B cell (primary cell): ENCODE measurements around the gene GLMN. TPM values are rescaled to one million over a fixed set of nuclear protein-coding genes. Genes with fewer than 3 reads are reported as not detected.

Experiments used
- ATAC-seq: fragments of 200-7000 bp; cut with Tn5 transposase; one replicate; pipeline ENCODE4 v1.10.0; 2021; ENCODE audit warnings: low read depth, mild to moderate bottlenecking, moderate number of reproducible peaks, moderate library complexity
- CTCF ChIA-PET: fragments of 350-600 bp; sonication (Branson Sonifier 250); formaldehyde crosslinking; loops from one replicate; lab custom pipeline; 2021; ENCODE audit warnings: antibody characterized with exemption, inconsistent platforms; lab: Charles Lee
- POLR2A ChIA-PET: fragments of 350-600 bp; sonication (Branson Sonifier 250); formaldehyde crosslinking; loops from one replicate; lab custom pipeline; 2021; ENCODE audit warnings: antibody characterized with exemption; lab: Charles Lee
- DNase-seq: peaks from one replicate; pipeline ENCODE4 v3.0.0; 2013
- H2AFZ ChIP-seq: 2 replicates; pipeline ENCODE4 v1.6.1; 2012; ENCODE audit warnings: mild to moderate bottlenecking, low read depth, low read length; ENCODE audit not compliant: insufficient read depth, poor library complexity, severe bottlenecking
- H3K27ac ChIP-seq, 2 donors: 1 replicate in 1 of 2; 2 replicates in 1 of 2; pipeline ENCODE4 v1.5.1; 2012 to 2013; ENCODE audit warnings: low read length in 2 of 2, mild to moderate bottlenecking in 2 of 2, moderate library complexity in 1 of 2
- H3K27me3 ChIP-seq, 4 experiments: fragments of 200-600 bp in 1 of 4; sonication (generic) in 1 of 4; replicated peaks in 1 of 4; 1 replicate in 2 of 4; 2 replicates in 2 of 4; pipeline versions ENCODE4 v1.6.1 to v1.7.0; 2013 to 2016; ENCODE audit warnings: low read length in 3 of 4, mild to moderate bottlenecking in 2 of 4, mixed read lengths in 1 of 4, moderate library complexity in 1 of 4; ENCODE audit not compliant: insufficient read depth in 4 of 4, control insufficient read depth in 3 of 4; ENCODE audit errors: control extremely low read depth in 1 of 4
- H3K36me3 ChIP-seq, 2 experiments: replicated peaks in 1 of 2; 1 replicate in 1 of 2; 2 replicates in 1 of 2; pipeline versions ENCODE4 v1.6.1 to v1.7.1; 2013; ENCODE audit warnings: low read length in 1 of 2; ENCODE audit not compliant: insufficient read depth in 2 of 2, control insufficient read depth in 1 of 2; ENCODE audit errors: control extremely low read depth in 1 of 2, extremely low read depth in 1 of 2
- H3K4me1 ChIP-seq, 2 donors: fragments of 200-600 bp in 1 of 2; sonication (generic) in 1 of 2; 1 replicate in 1 of 2; 2 replicates in 1 of 2; pipeline versions ENCODE4 v1.5.1 to v1.6.1; 2013 to 2017; ENCODE audit warnings: low read length in 2 of 2; ENCODE audit not compliant: control insufficient read depth in 2 of 2, insufficient read depth in 2 of 2
- H3K4me2 ChIP-seq: replicated peaks from 2 replicates; pipeline ENCODE3; 2012; ENCODE audit warnings: mild to moderate bottlenecking, low read depth, low read length; ENCODE audit not compliant: poor library complexity, severe bottlenecking
- H3K4me3 ChIP-seq, 5 experiments: fragments of 200-600 bp in 1 of 5; sonication (generic) in 1 of 5; 1 replicate in 3 of 5; 2 replicates in 2 of 5; pipeline versions ENCODE4 v1.5.1 to v1.7.0; 2011 to 2016; ENCODE audit warnings: low read length in 4 of 5, mild to moderate bottlenecking in 4 of 5, low read depth in 2 of 5, control low read depth in 1 of 5, moderate library complexity in 1 of 5; ENCODE audit not compliant: insufficient read depth in 1 of 5; ENCODE audit errors: control extremely low read depth in 1 of 5, extremely low read depth in 1 of 5
- H3K79me2 ChIP-seq: fragments of 200-600 bp; sonication (generic); one replicate; pipeline ENCODE4 v1.6.0; 2016; ENCODE audit warnings: low read length; ENCODE audit not compliant: control insufficient read depth, insufficient read depth
- H3K9ac ChIP-seq: fragments of 200-600 bp; sonication (generic); 2 replicates; pipeline ENCODE4 v1.6.1; 2017; ENCODE audit warnings: mild to moderate bottlenecking, low read length, moderate library complexity
- H3K9me3 ChIP-seq, 3 donors: one replicate each; pipeline versions ENCODE4 v1.6.1 to v1.7.1; 2013; ENCODE audit warnings: low read length in 2 of 3; ENCODE audit not compliant: control insufficient read depth in 2 of 3, insufficient read depth in 1 of 3; ENCODE audit errors: control extremely low read depth in 1 of 3
- H4K20me1 ChIP-seq: 2 replicates; pipeline ENCODE4 v1.6.0; 2012; ENCODE audit warnings: mild to moderate bottlenecking, low read length; ENCODE audit not compliant: insufficient read depth, control insufficient read depth, poor library complexity, severe bottlenecking
- H3K27ac Mint-ChIP-seq: one replicate; pipeline ENCODE4 v1.8.0; 2021; ENCODE audit warnings: mixed read lengths
- H3K27me3 Mint-ChIP-seq: one replicate; pipeline ENCODE4 v1.8.0; 2021; ENCODE audit warnings: mixed read lengths
- H3K4me1 Mint-ChIP-seq: one replicate; pipeline ENCODE4 v1.8.0; 2021; ENCODE audit warnings: mixed read lengths
- H3K4me3 Mint-ChIP-seq: one replicate; pipeline ENCODE4 v1.8.0; 2021; ENCODE audit warnings: mixed read lengths
- H3K9me3 Mint-ChIP-seq: one replicate; pipeline ENCODE4 v1.8.0; 2022; ENCODE audit warnings: mixed read lengths; ENCODE audit not compliant: insufficient read depth
- EZH2 ChIP-seq: IDR thresholded peaks from 2 replicates; pipeline ENCODE4 v1.6.1; 2012; ENCODE audit warnings: borderline replicate concordance, low read depth, mild to moderate bottlenecking, moderate library complexity, low read length; ENCODE audit not compliant: insufficient read depth, poor library complexity, severe bottlenecking
- WGBS: methylation state at CpG from one replicate; pipeline ENCODE4 v1.1.5; 2013; ENCODE audit warnings: missing lambda C conversion rate; ENCODE audit not compliant: insufficient coverage; 5-methylcytosine and 5-hydroxymethylcytosine counted together
- intact Hi-C: fragments of 100-400 bp; cut with micrococcal nuclease; formaldehyde crosslinking; loops from one replicate; pipeline ENCODE4 v1.10.0; 2022
- polyA plus RNA-seq: library from polyadenylated mRNA; depleted of rRNA; stranded (reverse); fragments of >200 nt; gene quantifications from 2 replicates; pipeline ENCODE4 v1.2.3, GENCODE V29; 2012
- total RNA-seq, 2 donors: library from RNA; stranded (reverse); fragments of 120-200 nt in 1 of 2; gene quantifications; 1 replicate in 1 of 2; 2 replicates in 1 of 2; pipeline versions ENCODE4 v1.2.3 to v1.2.4, GENCODE V29; 2013 to 2022
- TF ChIP-seq, protein P1 (sequence below): fragments of 200-600 bp; IDR thresholded peaks from one replicate; pipeline ENCODE4 v1.8.0; 2022; ENCODE audit warnings: antibody characterized with exemption, mild to moderate bottlenecking

The GLMN gene
- total and polyA plus RNA-seq, 2 donors (not counting 1 experiment from before 2014, with no cell fraction given) = 2.8 to 13.6 TPM

GRCh38 chr1:92230736-92231135 lies 68.1 kb downstream of the GLMN start:
- Histone ChIP-seq H4K20me1 (no peaks in the 10 kb centered on the region), H3K4me1 (no peaks in the 10 kb centered on the region), H3K27me3 (no peaks in the 10 kb centered on the region), H3K4me2 (no peak overlapping the region), H3K79me2 (no peaks in the 10 kb centered on the region), H3K9me3 (no peaks in the 10 kb centered on the region), H3K9ac (no peak overlapping the region), H2AFZ (no peak overlapping the region), H3K27ac (no peak overlapping the region), H3K36me3 (no peaks in the 10 kb centered on the region), H3K4me3 (no peak overlapping the region)
- WGBS = 100% methylated on average over 1 of the region's 1 CpG
- peaks cover 9% of the 10 kb centered on the region for H3K27me3 Mint-ChIP-seq
- ATAC-seq (no peak), DNase-seq (no peak)
- no peaks in the 10 kb centered on the region for H3K4me1 Mint-ChIP-seq
- no peak overlapping the region for H3K27ac Mint-ChIP-seq
- CTCF ChIA-PET = no interaction called here
- H3K4me3 Mint-ChIP-seq = no peak overlapping the region
- H3K9me3 Mint-ChIP-seq = no peaks in the 10 kb centered on the region
- no peak for TF ChIP-seq EZH2
- TF ChIP-seq, protein P1, sequence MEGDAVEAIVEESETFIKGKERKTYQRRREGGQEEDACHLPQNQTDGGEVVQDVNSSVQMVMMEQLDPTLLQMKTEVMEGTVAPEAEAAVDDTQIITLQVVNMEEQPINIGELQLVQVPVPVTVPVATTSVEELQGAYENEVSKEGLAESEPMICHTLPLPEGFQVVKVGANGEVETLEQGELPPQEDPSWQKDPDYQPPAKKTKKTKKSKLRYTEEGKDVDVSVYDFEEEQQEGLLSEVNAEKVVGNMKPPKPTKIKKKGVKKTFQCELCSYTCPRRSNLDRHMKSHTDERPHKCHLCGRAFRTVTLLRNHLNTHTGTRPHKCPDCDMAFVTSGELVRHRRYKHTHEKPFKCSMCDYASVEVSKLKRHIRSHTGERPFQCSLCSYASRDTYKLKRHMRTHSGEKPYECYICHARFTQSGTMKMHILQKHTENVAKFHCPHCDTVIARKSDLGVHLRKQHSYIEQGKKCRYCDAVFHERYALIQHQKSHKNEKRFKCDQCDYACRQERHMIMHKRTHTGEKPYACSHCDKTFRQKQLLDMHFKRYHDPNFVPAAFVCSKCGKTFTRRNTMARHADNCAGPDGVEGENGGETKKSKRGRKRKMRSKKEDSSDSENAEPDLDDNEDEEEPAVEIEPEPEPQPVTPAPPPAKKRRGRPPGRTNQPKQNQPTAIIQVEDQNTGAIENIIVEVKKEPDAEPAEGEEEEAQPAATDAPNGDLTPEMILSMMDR = no peak
- intact Hi-C loops = no loop called here
- POLR2A ChIA-PET = no interaction called here

DNA sequence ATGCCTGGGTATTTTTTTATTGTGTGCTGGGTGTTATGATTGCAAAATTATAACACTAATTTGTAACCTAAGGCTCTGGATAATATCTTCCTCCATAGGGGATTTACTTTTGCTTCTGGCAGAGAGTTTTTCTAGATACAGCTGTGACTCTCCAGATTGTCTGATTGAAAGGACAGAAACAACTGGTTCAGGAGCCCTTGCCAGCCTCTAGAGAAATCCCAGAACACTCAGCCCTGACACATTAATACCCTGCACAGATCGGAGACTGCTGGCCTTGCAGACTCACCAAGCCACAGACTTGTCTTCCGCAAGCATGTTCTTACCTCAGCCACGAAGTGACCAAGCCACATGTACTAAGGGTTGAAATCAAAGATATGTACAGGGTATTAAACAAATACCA lies 70.4 kb downstream of the GLMN start:
- Histone ChIP-seq H3K79me2 (no peaks in the 10 kb centered on the region), H3K27me3 (no peaks in the 10 kb centered on the region), H3K27ac (no peak overlapping the region), H3K4me3 (no peak overlapping the region), H2AFZ (no peak overlapping the region), H3K9ac (no peak overlapping the region), H3K4me2 (no peak overlapping the region), H4K20me1 (no peaks in the 10 kb centered on the region), H3K9me3 (no peaks in the 10 kb centered on the region), H3K36me3 (no peaks in the 10 kb centered on the region), H3K4me1 (no peaks in the 10 kb centered on the region)
- H3K4me3 Mint-ChIP-seq = no peak overlapping the region
- 100% methylated on average over 1 of the region's 3 CpGs for WGBS
- no peak overlapping the region for H3K27ac Mint-ChIP-seq
- CTCF ChIA-PET = no interaction called here
- intact Hi-C loops = no loop called here
- peaks cover 9% of the 10 kb centered on the region for H3K27me3 Mint-ChIP-seq
- no peak for TF ChIP-seq EZH2
- TF ChIP-seq, protein P1 = no peak
- H3K4me1 Mint-ChIP-seq = no peaks in the 10 kb centered on the region
- POLR2A ChIA-PET = no interaction called here
- DNase-seq (no peak), ATAC-seq (no peak)
- H3K9me3 Mint-ChIP-seq = no peaks in the 10 kb centered on the region
